ENCODE data around the gene SELENOF.
A peak's percentile ranks its signal among the peaks of the same experiment; 100 is the strongest.
"Not testable (repeated sequence)": the region's sequence is repeated elsewhere in the genome, so short reads cannot be mapped to it uniquely, and the experiment has no call there.

SELENOF gene

GRCh38 chr1:86858524-86859261, 55.2 kb downstream of the SELENOF start:
- no peak for DNase-seq (ENCODE audit: low read depth)

DNA sequence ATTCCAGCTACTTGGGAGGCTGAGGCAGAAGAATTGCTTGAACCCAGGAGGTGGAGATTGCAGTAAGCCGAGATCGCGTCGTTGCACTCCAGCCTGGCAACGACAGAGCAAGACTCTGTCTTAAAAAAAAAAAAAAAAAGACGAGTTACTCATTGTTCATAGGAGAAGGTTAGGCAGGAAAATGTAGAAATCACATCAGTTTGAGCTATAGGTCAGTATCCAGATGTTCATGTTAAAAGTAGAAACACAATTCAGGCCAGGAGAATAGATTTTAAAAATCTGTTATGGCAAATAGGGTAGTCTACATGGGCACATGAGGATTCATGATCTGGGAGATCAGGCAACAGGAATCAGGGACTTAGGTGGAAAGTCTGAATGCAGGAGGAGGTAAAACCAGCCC, 57.7 kb downstream of the SELENOF start:
- DNase-seq (ENCODE audit: low read depth), result no peak

- no peak for DNase-seq (ENCODE audit: low read depth)
These were observed 59.6 kb downstream of the SELENOF start for GRCh38 chr1:86854352-86854751.

GRCh38 chr1:86852782-86853408, 61.0 kb downstream of the SELENOF start:
- DNase-seq (ENCODE audit: low read depth), result no peak

DNA sequence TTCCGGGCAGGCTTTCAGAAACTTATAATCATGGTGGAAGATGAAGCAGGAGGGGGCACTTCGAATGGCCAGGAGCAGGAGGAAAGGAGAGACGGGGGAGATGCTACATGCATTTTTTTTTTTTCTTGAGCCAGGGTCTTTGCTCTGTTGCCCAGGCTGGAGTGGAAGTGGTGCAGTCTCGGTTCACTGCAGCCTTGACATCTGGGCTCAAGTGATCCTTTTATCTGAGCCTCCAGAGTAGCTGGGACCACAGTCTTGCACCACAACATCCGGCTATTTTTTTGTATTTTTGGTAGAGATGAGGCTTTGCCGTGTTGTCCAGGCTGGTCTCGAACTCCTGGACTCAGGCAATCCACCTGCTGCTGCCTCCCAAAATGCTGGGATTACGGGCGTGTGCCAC, 61.6 kb downstream of the SELENOF start:
- no peak for DNase-seq (ENCODE audit: low read depth)

GRCh38 chr1:86849756-86850155, 64.2 kb downstream of the SELENOF start:
- DNase-seq (ENCODE audit: low read depth), result no peak

GRCh38 chr1:86848654-86849053, 65.3 kb downstream of the SELENOF start:
- DNase-seq (ENCODE audit: low read depth), result no peak

GRCh38 chr1:86846164-86846647, 67.7 kb downstream of the SELENOF start:
- DNase-seq (ENCODE audit: low read depth), result peak; percentile 98

DNA sequence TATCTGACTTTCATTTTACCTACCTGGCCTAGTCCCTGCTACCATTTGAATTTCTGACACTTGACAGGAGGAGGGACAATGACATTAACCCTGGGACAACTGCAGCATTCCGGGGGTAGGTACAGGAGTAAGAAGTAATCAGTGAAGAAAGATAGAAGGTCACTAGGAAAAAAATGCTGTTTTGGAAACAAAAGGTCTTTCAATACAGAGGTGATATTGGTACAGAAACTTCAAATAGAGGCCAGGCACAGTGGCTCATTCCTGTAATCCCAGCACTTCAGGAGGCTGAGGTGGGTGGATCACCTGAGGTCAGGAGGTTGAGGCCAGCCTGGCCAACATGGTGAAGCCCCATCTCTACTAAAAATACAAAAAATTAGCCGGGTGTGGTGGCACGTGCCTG, 68.4 kb downstream of the SELENOF start:
- no peak for DNase-seq (ENCODE audit: low read depth)

- DNase-seq (ENCODE audit: low read depth), result peak; percentile 64
These were observed 72.8 kb downstream of the SELENOF start for GRCh38 chr1:86841116-86841515.

DNA sequence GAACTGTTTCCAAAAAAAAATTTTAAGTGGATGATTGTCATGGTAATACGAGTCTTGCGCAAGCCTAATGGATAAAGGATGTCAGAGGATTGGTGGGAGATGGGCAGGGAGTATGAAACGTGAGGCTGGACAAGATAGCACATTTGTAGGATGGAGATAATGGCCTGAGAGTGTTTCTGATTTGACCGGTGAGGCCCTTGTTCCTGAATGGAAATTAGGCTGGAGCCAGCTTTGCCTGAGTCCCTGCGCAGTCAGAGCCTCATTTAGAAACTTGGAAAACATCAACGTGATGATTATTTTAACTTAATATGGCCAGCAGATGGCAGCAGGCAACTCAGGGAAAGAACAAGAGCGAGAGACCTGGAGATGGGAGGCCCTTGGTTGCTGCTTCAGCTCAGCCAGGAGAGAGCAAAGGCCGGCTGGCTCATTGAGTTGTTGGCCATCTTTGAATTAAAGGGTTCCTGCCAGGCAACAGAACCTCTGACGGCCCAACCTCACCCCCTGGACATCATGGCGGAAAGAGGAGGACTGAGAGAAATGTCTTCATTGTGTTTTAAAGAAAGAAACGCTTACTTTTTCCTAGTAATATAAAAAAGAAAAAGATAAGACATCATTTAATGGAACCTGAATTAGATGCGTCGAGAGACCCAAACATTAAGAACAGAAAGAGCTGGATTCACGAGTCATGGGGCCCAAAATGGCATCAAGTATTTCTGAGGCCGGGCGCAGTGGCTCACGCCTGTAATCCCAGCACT, 80.3 kb downstream of the SELENOF start:
- DNase-seq (ENCODE audit: low read depth), result peak; percentile 89

GRCh38 chr1:86832433-86832832, 81.5 kb downstream of the SELENOF start:
- no peak for DNase-seq (ENCODE audit: low read depth)

- DNase-seq (ENCODE audit: low read depth), result no peak
These were observed 84.6 kb downstream of the SELENOF start for GRCh38 chr1:86829321-86829720.

DNA sequence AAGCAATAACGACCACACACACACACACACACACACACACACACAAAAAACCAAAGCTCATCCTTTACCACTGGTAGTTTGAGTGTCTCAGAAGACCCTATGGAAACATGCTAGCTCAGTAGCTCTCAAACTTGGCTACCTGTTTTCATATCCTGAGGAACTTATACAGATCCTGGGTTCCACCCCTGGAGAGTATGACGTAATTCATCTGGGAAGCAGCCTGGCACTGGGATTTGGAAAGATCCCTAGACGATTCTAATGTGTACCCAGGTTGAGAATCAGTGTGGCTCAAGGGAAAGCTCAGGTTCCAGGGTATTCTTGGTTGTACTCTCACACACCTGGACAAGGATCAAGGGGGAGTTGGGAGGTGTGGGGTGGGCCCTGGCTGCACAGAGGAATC, 85.9 kb downstream of the SELENOF start:
- DNase-seq (ENCODE audit: low read depth), result no peak

DNA sequence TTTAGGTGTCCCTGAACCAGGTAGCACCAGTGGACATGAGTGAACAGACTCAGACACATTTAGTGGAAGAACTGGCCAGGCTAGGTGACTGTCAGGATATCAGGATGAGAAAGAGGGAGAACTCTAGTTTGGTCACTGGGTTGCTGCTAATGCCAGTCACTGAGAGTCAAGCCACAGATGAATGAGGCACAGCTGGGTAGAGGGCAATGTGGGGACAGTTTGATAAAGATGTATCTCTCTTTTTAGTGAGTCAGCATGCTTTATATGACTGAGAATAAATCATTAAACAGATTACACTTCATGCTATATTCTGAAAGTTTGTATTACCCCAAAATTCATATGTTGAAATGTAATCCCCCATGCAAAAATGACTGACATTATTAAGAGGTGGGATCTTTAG, 87.1 kb downstream of the SELENOF start:
- DNase-seq (ENCODE audit: low read depth), result no peak

- peak; percentile 82 for DNase-seq (ENCODE audit: low read depth)
These were observed 88.6 kb downstream of the SELENOF start for GRCh38 chr1:86825319-86825718.

DNA sequence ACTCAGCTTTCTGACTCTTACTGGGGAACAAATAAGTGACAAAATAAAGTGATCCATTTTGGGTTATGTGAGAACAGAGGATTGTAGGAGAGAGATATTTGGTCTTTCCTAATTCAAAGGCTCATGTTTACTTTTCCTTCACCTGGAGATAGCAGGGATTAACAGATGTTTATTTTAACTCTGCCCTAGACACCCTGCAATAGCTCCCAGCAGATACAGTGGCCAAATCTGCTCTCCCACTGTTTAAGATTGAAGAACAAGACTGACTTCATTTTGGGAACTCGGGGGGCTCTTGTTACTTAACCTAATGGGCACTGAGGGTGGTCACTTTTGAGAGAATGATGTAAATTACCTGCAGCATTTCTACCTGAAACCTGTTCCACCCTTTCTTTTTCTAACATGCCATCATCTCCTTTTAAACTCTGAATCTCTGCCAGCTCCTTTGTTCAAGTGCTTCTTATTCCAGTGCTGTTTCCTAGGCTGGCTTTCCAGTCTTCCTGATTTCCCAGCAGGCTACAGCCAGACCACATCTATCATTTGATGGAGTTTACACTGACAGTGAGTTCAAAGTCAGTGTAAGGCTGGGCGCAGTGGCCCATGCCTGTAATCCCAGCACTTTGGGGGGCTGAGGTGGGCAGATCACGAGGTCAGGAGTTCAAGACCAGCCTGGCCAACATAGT, 90.0 kb downstream of the SELENOF start:
- no peak for DNase-seq (ENCODE audit: low read depth)

- DNase-seq (ENCODE audit: low read depth), result no peak
These were observed 90.5 kb downstream of the SELENOF start for GRCh38 chr1:86823386-86823785.

DNA sequence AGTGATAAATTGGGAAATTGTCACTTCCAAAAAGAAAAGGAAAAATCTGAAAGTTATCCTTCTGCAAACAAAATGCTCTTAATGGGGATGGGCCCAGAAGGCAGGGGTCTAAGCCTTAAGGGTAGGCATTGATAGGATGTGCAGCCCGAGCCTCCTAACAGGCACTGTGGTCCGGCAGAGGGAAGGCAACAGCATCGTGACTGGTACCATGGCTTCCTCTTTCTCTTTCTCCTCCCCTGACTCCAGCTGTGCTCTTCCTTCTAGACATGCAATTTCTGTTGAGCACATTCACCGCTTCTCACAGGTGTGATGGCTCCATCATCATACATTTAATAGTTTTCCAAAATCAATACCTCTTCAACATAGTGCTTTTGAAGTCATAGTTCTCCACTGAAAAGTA, 91.5 kb downstream of the SELENOF start:
- DNase-seq (ENCODE audit: low read depth), result no peak

- DNase-seq (ENCODE audit: low read depth), result peak; percentile 25
These were observed 92.0 kb downstream of the SELENOF start for GRCh38 chr1:86821956-86822355.

DNA sequence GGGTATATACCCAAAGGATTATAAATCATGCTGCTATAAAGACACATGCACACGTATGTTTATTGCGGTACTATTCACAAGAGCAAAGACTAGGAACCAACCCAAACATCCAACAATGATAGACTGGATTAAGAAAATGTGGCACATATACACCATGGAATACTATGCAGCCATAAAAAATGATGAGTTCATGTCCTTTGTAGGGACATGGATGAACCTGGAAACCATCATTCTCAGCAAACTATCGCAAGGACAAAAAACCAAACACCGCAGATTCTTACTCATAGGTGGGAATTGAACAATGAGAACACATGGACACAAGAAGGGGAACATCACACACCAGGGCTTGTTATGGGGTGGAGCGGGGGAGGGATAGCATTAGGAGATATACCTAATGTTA, 94.0 kb downstream of the SELENOF start:
- DNase-seq (ENCODE audit: low read depth), result not testable (repeated sequence)

GRCh38 chr1:86817246-86817826, 96.6 kb downstream of the SELENOF start:
- DNase-seq (ENCODE audit: low read depth), result not testable (repeated sequence)

Data from amniotic epithelial cell (primary cell).